Spleen (tissue), 13 donors: Measurements from ENCODE around the gene CDK1. TPM values are rescaled to one million over a fixed set of nuclear protein-coding genes. Genes with fewer than 3 reads are reported as not detected.

Experiments
- DNase-seq: peaks from one replicate; pipeline ENCODE4 v3.0.0-alpha.2; 2020
- H3K27ac ChIP-seq, 8 donors: fragments of 200-600 bp; sonication (generic) in 7 of 8; 1 replicate in 4 of 8; 2 replicates in 4 of 8; pipeline versions ENCODE4 v1.5.0 to v1.8.0; 2016 to 2021; ENCODE audit warnings: inconsistent platforms in 4 of 8, mild to moderate bottlenecking in 4 of 8, moderate library complexity in 1 of 8
- H3K27me3 ChIP-seq, 7 donors: fragments of 200-600 bp; sonication (generic) in 6 of 7; replicated peaks in 1 of 7; 1 replicate in 4 of 7; 2 replicates in 3 of 7; pipeline versions ENCODE4 v1.5.0 to v1.8.0; 2016 to 2021; ENCODE audit warnings: inconsistent platforms in 3 of 7, mild to moderate bottlenecking in 1 of 7
- H3K36me3 ChIP-seq, 6 donors: fragments of 200-600 bp; sonication (generic) in 5 of 6; 1 replicate in 4 of 6; 2 replicates in 2 of 6; pipeline versions ENCODE4 v1.5.0 to v1.8.0; 2016 to 2021; ENCODE audit warnings: inconsistent platforms in 2 of 6
- H3K4me1 ChIP-seq, 6 donors: fragments of 200-600 bp; sonication (generic) in 5 of 6; 1 replicate in 3 of 6; 2 replicates in 3 of 6; pipeline versions ENCODE4 v1.5.0 to v1.8.0; 2016 to 2021; ENCODE audit warnings: inconsistent platforms in 3 of 6
- H3K4me3 ChIP-seq, 8 donors: fragments of 200-600 bp; sonication (generic) in 7 of 8; 1 replicate in 4 of 8; 2 replicates in 4 of 8; pipeline versions ENCODE4 v1.5.0 to v1.8.0; 2016 to 2021; ENCODE audit warnings: inconsistent platforms in 4 of 8, mild to moderate bottlenecking in 4 of 8, moderate library complexity in 2 of 8
- H3K9me3 ChIP-seq, 8 donors: fragments of 200-600 bp; sonication (generic) in 7 of 8; 1 replicate in 4 of 8; 2 replicates in 4 of 8; pipeline versions ENCODE4 v1.5.0 to v1.8.0; 2016 to 2021; ENCODE audit warnings: inconsistent platforms in 4 of 8
- CTCF ChIP-seq, 11 experiments: fragments of 200-600 bp in 7 of 11; fragments of 450-650 bp in 4 of 11; sonication (generic) in 4 of 11; IDR thresholded peaks in 8 of 11; conservative IDR thresholded peaks in 3 of 11; 1 replicate in 7 of 11; 2 replicates in 4 of 11; pipeline versions ENCODE4 v1.4.0 to v1.8.0; 2016 to 2021; ENCODE audit warnings: antibody characterized with exemption in 11 of 11, inconsistent platforms in 4 of 11, mild to moderate bottlenecking in 1 of 11
- POLR2A ChIP-seq, 3 donors: fragments of 450-650 bp; IDR thresholded peaks; one replicate each; pipeline ENCODE4 v1.5.1; 2017; ENCODE audit warnings: antibody characterized with exemption in 3 of 3, mild to moderate bottlenecking in 1 of 3
- POLR2AphosphoS5 ChIP-seq, 3 donors: sonication (generic); formaldehyde crosslinking; IDR thresholded peaks; one replicate each; pipeline ENCODE4 v1.5.1; 2017; ENCODE audit warnings: antibody characterized with exemption in 3 of 3
- WGBS, 5 donors: extraction: QIAGEN DNeasy Blood & Tissue Kit in 3 of 5; methylation state at CpG; one replicate each; pipeline versions ENCODE4 v1.1.5 to v1.1.7; 2013 to 2018; 5-methylcytosine and 5-hydroxymethylcytosine counted together
- intact Hi-C: fragments of 100-400 bp; cut with DNase I; formaldehyde crosslinking; loops from one replicate; pipeline ENCODE4 v1.15.0; 2023; ENCODE audit warnings: low total_unique reads
- long read RNA-seq, 2 donors: transcript quantifications; one replicate each; lab custom pipeline, GENCODE V29; 2026
- polyA plus RNA-seq, 3 donors: library from polyadenylated mRNA; stranded (reverse); fragments of 200-250 nt; gene quantifications; one replicate each; pipeline ENCODE4 v1.2.1, GENCODE V29; 2013
- total RNA-seq, 7 donors: library from RNA; depleted of rRNA in 3 of 7; stranded (reverse); fragments of >200 nt in 3 of 7; fragmentation: NEBNext Ultra II Directional in 4 of 7; extraction: Animal tissue kit (Norgen Biotek cat#: 25700) in 4 of 7; gene quantifications; one replicate each; pipeline versions ENCODE4 v1.1.0 to v1.2.1, GENCODE V29; 2016 to 2021
- donor health status: healthy with polysubstance abuse.
- donor health status: DM: no; HTN: no; CAD: no; lungs with moderate emphysema.
- donor health status: DM: no; HTN: no; CAD: no.
- donor health status: Bipolar disorder and iron deficiency.
- donor health status: healthy.
- donor health status: DM: no; HTN: no; CAD: no.
- donor health status: DM: yes; HTN: yes; CAD: no.

Gene CDK1
- total RNA-seq = 10 to 100 TPM in 2 of 7 donors, 1 to 10 TPM in 5; 4.2 to 22.7 (median 9.3) TPM
- polyA plus RNA-seq = 10 to 100 TPM in 2 of 3 donors, 1 to 10 TPM in 1; 4.0 to 17.8 (median 14.4) TPM
- long read RNA-seq, donor 1, transcript CDK1-203 (8 exons, 1,913 nt) = major isoform, 32 of 81 reads
- long read RNA-seq, donor 1, partial matches to known transcripts = 47 of 81 reads
- long read RNA-seq, donor 1, other reads (novel, unspliced or antisense) = 0 of 81 reads
- long read RNA-seq, donor 2, transcript CDK1-203 (8 exons, 1,913 nt) = major isoform, 18 of 43 reads
- long read RNA-seq, donor 2, partial matches to known transcripts = 25 of 43 reads
- long read RNA-seq, donor 2, other reads (novel, unspliced or antisense) = 0 of 43 reads

DNA sequence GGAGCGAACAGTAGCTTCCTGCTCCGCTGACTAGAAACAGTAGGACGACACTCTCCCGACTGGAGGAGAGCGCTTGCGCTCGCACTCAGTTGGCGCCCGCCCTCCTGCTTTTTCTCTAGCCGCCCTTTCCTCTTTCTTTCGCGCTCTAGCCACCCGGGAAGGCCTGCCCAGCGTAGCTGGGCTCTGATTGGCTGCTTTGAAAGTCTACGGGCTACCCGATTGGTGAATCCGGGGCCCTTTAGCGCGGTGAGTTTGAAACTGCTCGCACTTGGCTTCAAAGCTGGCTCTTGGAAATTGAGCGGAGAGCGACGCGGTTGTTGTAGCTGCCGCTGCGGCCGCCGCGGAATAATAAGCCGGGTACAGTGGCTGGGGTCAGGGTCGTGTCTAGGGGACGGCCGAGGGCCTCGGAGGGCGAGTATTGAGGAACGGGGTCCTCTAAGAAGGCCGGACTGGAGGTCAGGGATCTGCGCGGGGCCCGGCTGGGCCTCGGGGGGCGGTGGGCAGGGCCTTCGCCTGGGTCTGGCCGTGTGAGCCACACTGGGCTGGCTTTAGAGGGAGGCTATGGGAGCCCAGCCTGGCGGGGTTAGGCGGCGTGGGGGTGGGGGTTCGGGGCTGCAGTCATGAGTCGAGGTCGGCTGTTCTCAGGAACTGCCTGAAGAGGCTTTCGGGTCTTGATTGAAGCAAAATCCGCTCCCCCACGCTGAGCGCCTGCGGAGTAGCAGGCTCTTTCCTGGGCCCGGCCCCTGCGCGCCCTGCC is at the start of gene CDK1:
Gene CDK1 (plus strand): TSS at position 265 of the 757 bp plus-strand sequence. CDS start 1,688 bp downstream, outside the sequence.
- WGBS, 5 donors = 0 to 1% (median 0%) methylated on average over 42 to 58 of the region's 58 CpGs
- no peak for TF ChIP-seq POLR2A (IDR thresholded peaks at IDR 0.05)
- TF ChIP-seq CTCF (IDR thresholded peaks at IDR 0.05 in 8 of 11, conservative IDR thresholded peaks at IDR 0.05 in 3 of 11) = peak in 2 of 11 experiments; percentile 19 to 27
- peak; percentile 66 to 75 (median 70) for TF ChIP-seq POLR2AphosphoS5 (IDR thresholded peaks at IDR 0.05)
- Histone ChIP-seq H3K27me3 (peaks cover 0 to 4% (median 0%) of the 10 kb centered on the region in 7 donors), H3K4me1 (peaks cover 0 to 48% (median 19%) of the 10 kb centered on the region in 6 donors), H3K9me3 (no peaks in the 10 kb centered on the region), H3K4me3 (peak within 1 kb of the TSS; percentile 67 to 92 (median 82)), H3K27ac (peak within 1 kb of the TSS in 5 of 8 donors; percentile 24 to 74 (median 61)), H3K36me3 (no peaks in the 10 kb centered on the region)
- intact Hi-C loops = no loop called here
- peak; percentile 97 for DNase-seq

- H3K9me3 ChIP-seq = no peaks in the 10 kb centered on the region
- peaks cover 3 to 58% (median 51%) of the 10 kb centered on the region in 6 donors for H3K4me1 ChIP-seq
- H3K27ac ChIP-seq = peak overlapping the region in 5 of 8 donors; percentile 16 to 89 (median 85)
- no peak overlapping the region for H3K4me3 ChIP-seq
- intact Hi-C loops = no loop called here
- peaks cover 0 to 21% (median 16%) of the 10 kb centered on the region in 7 donors for H3K27me3 ChIP-seq
- DNase-seq = no peak
- no peaks in the 10 kb centered on the region for H3K36me3 ChIP-seq
- TF ChIP-seq POLR2AphosphoS5 (IDR thresholded peaks at IDR 0.05) (no peak), CTCF (IDR thresholded peaks at IDR 0.05 in 8 of 11, conservative IDR thresholded peaks at IDR 0.05 in 3 of 11) (no peak), POLR2A (IDR thresholded peaks at IDR 0.05) (no peak)
These were observed 49.2 kb upstream of the CDK1 start for GRCh38 chr10:60729106-60729505.

DNA sequence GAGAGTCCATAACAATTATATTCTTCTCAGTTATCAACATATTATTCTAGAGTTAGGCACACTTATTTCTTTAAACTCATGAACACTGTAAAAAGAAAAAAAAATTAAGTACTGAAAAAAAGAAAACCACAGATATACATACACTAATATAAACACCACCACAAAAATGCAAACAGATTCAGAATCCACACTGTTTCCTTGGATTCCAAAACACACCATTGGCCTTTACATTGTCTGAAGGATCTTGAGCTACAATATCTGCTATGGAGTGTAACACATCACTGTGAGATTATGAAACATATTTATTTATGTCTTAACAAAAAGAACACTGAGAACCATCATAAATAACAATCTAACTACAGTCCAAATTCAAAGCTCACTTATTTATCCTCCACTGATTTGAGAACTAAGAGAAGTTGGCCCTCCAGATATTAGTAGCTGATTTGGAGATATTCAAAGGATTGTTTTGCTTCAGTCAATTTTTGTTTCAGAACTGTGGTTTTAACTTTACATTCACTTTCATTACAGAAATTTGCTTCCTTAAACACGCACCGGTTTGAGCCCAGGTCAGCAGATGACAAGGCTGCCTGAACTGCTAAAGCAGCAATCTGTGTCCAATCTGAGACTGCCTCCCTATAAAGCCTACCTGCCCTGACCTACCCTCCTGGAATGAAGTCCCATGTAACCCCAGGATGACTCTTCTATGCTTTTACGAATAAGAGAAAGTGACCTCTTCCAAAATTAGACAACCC is 47.0 kb upstream of the CDK1 start:
- Histone ChIP-seq H3K9me3 (no peaks in the 10 kb centered on the region), H3K27me3 (peaks cover 0 to 42% (median 20%) of the 10 kb centered on the region in 7 donors), H3K36me3 (no peaks in the 10 kb centered on the region), H3K4me1 (peaks cover 3 to 60% (median 51%) of the 10 kb centered on the region in 6 donors), H3K4me3 (peak overlapping the region in 7 of 8 donors; percentile 9 to 78 (median 58)), H3K27ac (peak overlapping the region; percentile 53 to 89 (median 86))
- 12 to 32% (median 22%) methylated on average over 3 of the region's 3 CpGs for WGBS, 5 donors
- DNase-seq = no peak
- intact Hi-C loops = no loop called here
- no peak for TF ChIP-seq CTCF (IDR thresholded peaks at IDR 0.05 in 8 of 11, conservative IDR thresholded peaks at IDR 0.05 in 3 of 11)
- peak in 1 of 3 donors; percentile 46 for TF ChIP-seq POLR2AphosphoS5 (IDR thresholded peaks at IDR 0.05)
